Activated T-cell treated with anti-CD3 and anti-CD28 coated beads for 1 hour (primary cell): ENCODE results near the gene UBE2E1.
"Not testable (repeated sequence)": the region's sequence is repeated elsewhere in the genome, so short reads cannot be mapped to it uniquely, and the experiment has no call there.

Experiments used
- DNase-seq: peaks from one replicate; pipeline ENCODE4 v3.0.0-alpha.2; 2020; ENCODE audit warnings: low read depth

Gene UBE2E1

GRCh38 chr3:23849462-23849861 lies 43.7 kb downstream of the UBE2E1 start:
- not testable (repeated sequence) for DNase-seq

GRCh38 chr3:23856286-23856685 lies 50.5 kb downstream of the UBE2E1 start:
- no peak for DNase-seq

- DNase-seq = no peak
Measured at GRCh38 chr3:23859012-23859743, 53.4 kb downstream of the UBE2E1 start.

- no peak for DNase-seq
Measured at GRCh38 chr3:23859839-23860382, 54.2 kb downstream of the UBE2E1 start.

- DNase-seq = no peak
Measured at GRCh38 chr3:23861689-23862088, 55.9 kb downstream of the UBE2E1 start.

GRCh38 chr3:23863060-23863459 lies 57.3 kb downstream of the UBE2E1 start:
- DNase-seq = no peak

GRCh38 chr3:23864931-23865330 lies 59.2 kb downstream of the UBE2E1 start:
- no peak for DNase-seq

GRCh38 chr3:23865595-23866396 lies 60.0 kb downstream of the UBE2E1 start:
- DNase-seq = no peak

- no peak for DNase-seq
Measured at GRCh38 chr3:23867400-23867799, 61.6 kb downstream of the UBE2E1 start.

GRCh38 chr3:23867838-23868237 lies 62.1 kb downstream of the UBE2E1 start:
- no peak for DNase-seq

- no peak for DNase-seq
Measured at GRCh38 chr3:23869977-23870662, 64.4 kb downstream of the UBE2E1 start.

GRCh38 chr3:23870663-23871043 lies 64.9 kb downstream of the UBE2E1 start:
- DNase-seq = not testable (repeated sequence)

- DNase-seq = not testable (repeated sequence)
Measured at GRCh38 chr3:23871361-23871760, 65.6 kb downstream of the UBE2E1 start.

GRCh38 chr3:23872330-23872729 lies 66.6 kb downstream of the UBE2E1 start:
- DNase-seq = no peak

GRCh38 chr3:23873941-23874340 lies 68.2 kb downstream of the UBE2E1 start:
- DNase-seq = no peak

GRCh38 chr3:23874359-23875112 lies 68.8 kb downstream of the UBE2E1 start:
- no peak for DNase-seq

- no peak for DNase-seq
Measured at GRCh38 chr3:23875113-23875725, 69.5 kb downstream of the UBE2E1 start.

- DNase-seq = no peak
Measured at GRCh38 chr3:23876923-23877322, 71.2 kb downstream of the UBE2E1 start.

GRCh38 chr3:23877329-23877980 lies 71.7 kb downstream of the UBE2E1 start:
- DNase-seq = no peak

- no peak for DNase-seq
Measured at GRCh38 chr3:23879485-23879884, 73.7 kb downstream of the UBE2E1 start.
